Measurements from ENCODE around the gene ASB13. TPM values are rescaled to one million over a fixed set of nuclear protein-coding genes. Genes with fewer than 3 reads are reported as not detected.
"Not testable (repeated sequence)": the region's sequence is repeated elsewhere in the genome, so short reads cannot be mapped to it uniquely, and the experiment has no call there.

The ASB13 gene
- total RNA-seq, 1 donor from 2014 or later: 9.0 TPM

- intact Hi-C loops (cut with micrococcal nuclease): not testable (repeated sequence)
Observed at GRCh38 chr10:5593347-5593746, 73.0 kb downstream of the ASB13 start.

GRCh38 chr10:5592070-5592469 lies 74.3 kb downstream of the ASB13 start:
- intact Hi-C loops (cut with micrococcal nuclease): no loop called here

GRCh38 chr10:5591336-5591824 lies 75.0 kb downstream of the ASB13 start:
- intact Hi-C loops (cut with micrococcal nuclease): no loop called here

- intact Hi-C loops (cut with micrococcal nuclease): no loop called here
Observed at GRCh38 chr10:5590816-5591215, 75.6 kb downstream of the ASB13 start.

GRCh38 chr10:5589661-5590511 lies 76.5 kb downstream of the ASB13 start:
- intact Hi-C loops (cut with micrococcal nuclease): no loop called here

GRCh38 chr10:5589011-5589660 lies 77.3 kb downstream of the ASB13 start:
- intact Hi-C loops (cut with micrococcal nuclease): no loop called here

Other genes starting within 250 kb of the ASB13 start
- not detected in 2 replicates for gene CALML5, start 167.0 kb downstream of the ASB13 start, total RNA-seq
- not detected in 2 replicates for gene CALML3, start 141.6 kb downstream of the ASB13 start, total RNA-seq
- 62.4 and 63.0 TPM in 2 replicates for gene TASOR2, start 18.2 kb upstream of the ASB13 start, total RNA-seq
- 259 and 261 TPM in 2 replicates for gene GDI2, start 146.8 kb upstream of the ASB13 start, total RNA-seq
- 6.2 and 6.6 TPM in 2 replicates for gene ANKRD16, start 223.3 kb upstream of the ASB13 start, total RNA-seq
- 66.0 and 69.4 TPM in 2 replicates for gene FBH1, start 223.6 kb upstream of the ASB13 start, total RNA-seq

Measured in T-helper 2 cell treated with Interferon-gamma antibody and Interleukin-4, amounts not matched to agents 100 ng/mL and 5 ng/mL, for 36 hours (primary cell).